Body of pancreas (tissue), 4 donors: ENCODE data around the gene TYW1B.

Experiments used
- CTCF ChIP-seq, 7 experiments: fragments of 450-650 bp in 4 of 7; fragments of 200-600 bp in 3 of 7; sonication (generic) in 3 of 7; IDR thresholded peaks; one replicate each; pipeline ENCODE4 v1.5.1; 2016 to 2019; ENCODE audit warnings: antibody characterized with exemption in 7 of 7
- POLR2A ChIP-seq, 3 donors: fragments of 450-650 bp; IDR thresholded peaks; one replicate each; pipeline ENCODE4 v1.6.1; 2016; ENCODE audit warnings: antibody characterized with exemption in 3 of 3, mild to moderate bottlenecking in 2 of 3

- TF ChIP-seq CTCF (IDR thresholded peaks at IDR 0.05), result no peak
- no peak for TF ChIP-seq POLR2A (IDR thresholded peaks at IDR 0.05)
These were observed 289.1 kb downstream of the TYW1B start for GRCh38 chr7:72538856-72539255.
